Measurements from ENCODE around the gene FAF2.

Gene FAF2

DNA sequence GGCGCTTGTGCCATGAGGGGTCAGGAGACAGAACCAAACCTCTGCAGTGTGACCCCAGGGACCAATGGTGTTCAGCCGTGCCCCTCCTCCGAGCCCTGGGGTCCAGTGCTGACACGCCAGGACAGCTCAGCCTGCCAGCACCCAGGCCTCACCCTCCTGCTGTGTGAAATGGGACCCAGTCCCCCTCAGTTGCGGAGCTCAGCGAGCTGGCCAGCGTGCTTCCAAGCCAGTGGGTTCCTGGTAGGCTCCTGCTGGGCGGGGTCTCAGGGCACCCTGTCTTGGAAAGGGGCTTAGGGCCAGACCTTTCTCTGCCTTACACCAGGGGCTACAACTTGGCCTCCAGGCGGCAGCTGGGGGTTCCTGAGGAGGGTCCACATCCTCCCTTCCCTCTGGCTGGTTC, 84.6 kb downstream of the FAF2 start:
- no peak for DNase-seq

DNA sequence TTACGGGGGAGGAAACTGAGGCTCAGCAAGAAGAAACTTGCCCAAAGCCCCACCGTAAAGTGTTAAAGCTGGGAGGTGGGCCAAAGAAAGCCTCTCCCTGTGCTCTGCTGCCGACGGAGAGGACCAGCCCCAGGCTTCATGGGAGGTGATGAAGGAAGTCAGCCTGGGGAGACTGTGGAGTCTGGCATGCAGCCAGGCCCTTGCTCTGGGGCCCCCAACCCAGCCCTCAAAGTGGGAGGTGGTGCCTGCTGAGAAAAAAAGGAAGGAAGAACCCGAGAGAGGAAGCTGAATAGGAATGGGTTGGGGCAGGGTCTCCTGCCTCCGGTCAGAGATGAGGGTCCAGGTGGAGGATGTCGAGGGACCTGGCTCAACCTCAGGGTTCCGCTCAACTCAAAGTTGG, 85.2 kb downstream of the FAF2 start:
- peak in 1 of 5 experiments; percentile 37 for DNase-seq

DNA sequence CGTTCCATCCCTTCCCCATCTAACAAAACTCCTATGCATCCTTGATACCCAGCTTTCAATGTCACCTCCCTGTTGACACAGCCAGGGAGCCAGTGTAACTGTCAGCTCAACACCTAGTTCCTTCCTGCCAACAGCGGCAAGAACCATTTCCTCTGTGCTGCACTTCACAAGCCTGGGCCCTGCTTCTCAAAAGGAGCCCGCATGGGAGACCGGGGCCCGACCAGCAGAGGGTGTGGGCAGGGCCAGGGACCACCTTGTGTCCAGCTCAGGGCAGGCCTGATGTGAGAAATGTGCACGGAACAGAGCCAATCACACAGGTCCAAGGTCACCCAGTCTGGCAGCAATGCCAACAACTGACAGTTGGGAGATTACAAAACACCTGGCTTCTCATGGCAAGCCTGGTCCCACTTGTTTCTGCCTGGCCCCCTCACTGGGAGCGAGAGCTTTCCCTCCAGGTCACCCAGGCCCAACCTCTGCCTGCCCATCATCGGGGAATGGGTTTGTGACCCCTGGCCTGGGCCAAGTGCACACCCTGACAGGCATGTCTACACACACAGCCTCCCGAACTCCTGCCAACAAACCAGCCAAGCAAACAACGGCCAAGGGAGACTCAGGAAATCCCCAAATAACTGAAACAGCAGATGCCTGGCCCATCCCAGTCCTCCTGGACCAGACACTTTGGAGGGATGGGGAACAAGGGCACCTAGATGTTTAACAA, 85.9 kb downstream of the FAF2 start:
- peak in 2 of 5 experiments; percentile 48 to 86 for DNase-seq

DNA sequence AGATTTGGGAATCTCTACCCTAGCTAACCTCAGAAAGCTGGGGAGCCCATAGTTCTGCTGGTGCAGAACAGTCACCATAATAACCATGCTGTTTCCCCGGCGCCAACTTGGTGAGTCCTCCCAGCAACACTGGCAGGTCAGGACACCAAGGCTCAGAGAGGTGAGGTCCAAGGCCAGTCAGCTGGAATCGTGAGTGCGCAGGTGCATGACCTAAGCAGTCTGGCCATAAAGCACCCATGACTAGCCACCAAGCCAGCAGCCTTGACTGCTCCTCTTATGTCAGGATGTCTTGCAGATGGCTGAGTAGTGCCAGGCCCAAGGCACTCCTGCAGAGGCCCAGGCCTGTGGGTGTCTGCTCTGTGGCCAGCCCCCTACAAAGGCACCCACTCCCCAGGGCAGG, 86.5 kb downstream of the FAF2 start:
- peak in 1 of 5 experiments; percentile 43 for DNase-seq

DNA sequence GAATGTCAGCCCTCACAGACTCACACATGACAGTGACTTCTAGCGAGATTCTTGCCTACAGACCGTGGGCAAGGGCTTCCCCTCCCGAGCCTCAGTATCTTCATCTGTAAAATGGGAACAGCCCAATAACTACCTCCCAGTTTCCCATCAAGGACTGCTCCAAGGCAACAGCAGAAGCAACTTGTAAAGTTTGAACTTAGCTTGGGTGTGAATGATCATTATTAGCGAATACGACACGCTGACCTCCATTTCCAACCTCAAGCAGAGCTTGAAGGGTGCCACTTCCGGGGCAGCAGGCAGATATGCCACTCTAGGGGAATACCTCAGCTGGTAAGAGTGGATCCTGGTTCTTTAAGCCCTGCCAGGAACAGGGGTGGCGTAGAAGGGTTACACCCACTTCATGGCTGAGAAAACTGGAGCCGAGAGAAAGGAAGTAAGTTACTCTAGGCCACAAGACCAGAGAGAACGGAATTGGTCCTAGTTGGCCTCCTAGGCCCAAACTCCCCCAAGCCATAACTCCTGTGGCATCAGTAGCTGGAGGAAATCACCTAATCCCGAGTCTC, 87.0 kb downstream of the FAF2 start:
- DNase-seq = peak in 2 of 5 experiments; percentile 64 to 83

DNA sequence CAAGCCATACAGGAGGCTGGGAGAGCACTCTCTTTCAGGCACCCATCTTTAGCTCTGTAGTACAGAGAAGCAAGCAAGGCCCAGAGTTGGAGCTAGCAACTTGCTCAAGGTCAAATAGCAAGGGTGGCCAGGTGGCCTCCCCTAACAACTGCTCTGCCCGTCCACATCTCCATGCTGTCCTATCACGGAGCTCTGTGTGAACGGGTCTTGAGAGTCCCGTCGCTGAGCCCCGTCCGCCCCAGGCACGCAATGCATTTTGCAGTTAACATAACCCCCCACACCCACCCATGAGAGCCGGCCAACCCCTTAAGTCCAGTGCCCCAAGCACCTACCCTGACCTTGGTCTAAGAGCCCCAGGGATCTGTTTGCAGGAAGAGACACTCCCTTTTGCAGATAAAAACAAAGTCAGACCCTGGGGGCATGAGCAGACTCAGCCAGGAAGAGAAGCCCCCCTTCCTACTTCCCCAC, 87.5 kb downstream of the FAF2 start:
- peak in 1 of 5 experiments; percentile 39 for DNase-seq

DNA sequence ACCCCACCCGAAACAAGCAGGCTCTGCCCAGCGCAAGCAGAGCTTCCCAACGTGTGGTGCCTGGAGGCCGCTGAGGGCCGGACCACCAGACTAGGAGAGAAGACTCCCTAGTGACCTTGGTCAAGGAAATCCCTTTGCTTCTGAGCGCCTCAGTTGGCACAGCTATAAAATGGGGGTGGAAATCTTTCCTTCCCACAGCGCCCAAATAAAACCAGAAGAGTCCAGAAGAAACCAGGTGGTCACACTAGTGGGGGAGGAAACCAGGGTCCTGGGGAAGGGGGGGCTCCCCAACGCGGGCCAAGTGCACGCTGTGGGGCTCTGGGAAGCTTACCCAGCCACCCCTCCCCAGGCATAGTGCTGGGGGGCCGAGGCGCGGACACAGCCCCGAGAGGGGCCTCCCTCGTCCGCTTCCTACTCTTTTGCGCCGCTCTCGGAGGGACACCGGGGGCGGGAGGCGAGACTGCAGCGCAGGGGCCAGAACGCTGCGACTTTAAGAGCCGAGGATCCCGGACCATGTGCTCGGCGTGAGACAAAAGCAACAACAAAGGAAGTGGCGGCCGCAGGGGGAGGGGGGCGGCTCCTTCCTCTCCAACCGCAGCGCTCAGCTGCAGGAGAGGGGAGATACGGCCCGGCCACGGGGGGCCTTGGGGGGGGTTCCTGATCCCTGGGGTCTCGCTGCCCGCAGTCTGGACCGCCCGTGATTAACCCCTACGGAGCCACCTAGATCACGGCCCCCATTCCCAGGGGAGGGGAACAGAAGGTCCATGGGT, 88.1 kb downstream of the FAF2 start:
- peak; percentile 66 to 94 (median 82) for DNase-seq

DNA sequence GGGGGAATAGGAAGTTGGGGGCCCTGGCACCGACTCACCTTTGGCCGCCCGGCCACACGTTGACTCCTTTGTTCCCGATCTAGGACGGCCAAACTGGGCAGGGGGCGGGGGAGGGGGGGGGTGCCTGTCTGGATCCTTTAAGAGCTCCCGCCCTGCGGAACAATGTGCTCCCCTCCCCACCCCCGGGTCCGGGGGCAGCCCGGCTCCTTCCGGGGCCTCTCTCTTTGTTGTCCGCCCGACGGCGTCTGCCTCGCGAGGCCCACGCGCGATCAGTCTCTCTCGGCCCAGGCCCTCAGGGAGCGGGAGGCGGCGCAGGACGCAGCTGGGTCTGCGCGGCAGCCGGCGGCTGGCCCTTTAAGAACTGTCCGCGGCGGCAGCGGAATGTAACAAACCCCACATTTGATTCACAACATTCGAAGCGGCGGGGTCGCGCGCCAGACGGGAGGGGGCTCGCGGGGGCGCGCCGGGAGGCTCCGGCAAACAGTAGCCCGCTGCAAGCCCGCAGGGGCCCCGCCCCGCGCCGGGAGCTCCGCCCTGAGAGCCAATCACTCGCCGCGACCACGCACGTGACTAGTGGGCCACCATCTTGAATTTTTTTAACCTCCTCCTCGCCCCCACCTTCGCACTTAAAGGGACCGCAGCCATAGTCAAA, 88.8 kb downstream of the FAF2 start, which contains the start of gene RNF44:
RNF44 (minus strand) TSS at position 501 of the 652 bp plus-strand sequence. CDS start 4,930 bp downstream, outside the sequence.
- peak; percentile 97 to 99 (median 99) for DNase-seq

DNA sequence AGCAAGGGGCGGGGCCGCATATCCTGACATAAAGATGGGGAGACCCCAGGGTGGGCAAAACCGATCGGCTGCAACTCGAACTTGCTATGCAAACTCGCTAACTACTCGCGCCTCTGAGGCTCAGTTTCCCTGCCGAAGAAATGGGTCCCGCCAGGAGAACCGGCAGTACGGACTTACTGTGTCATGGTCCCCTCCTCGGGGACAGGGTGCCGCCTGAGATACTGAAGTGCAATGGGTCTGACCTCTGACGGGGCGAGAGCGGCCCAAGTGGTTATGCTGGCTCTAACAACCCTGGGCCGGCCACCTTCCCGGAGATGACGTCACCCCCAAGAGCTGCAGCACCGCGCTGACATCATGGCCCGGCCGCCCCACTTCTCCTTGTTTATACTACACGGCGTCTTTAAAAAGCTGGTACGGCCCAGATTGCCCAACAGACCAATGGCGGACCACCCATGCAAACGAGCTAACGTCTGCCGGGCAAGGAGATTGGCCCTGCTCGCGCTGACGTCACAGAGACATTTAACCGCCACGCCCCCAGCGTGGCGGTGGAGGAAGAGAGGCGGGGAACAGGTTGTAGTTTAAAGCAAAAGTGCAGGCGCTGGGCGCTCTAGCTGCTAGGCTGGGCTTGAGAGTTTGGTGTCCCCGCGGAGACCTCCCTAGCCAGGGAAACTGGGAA, 89.5 kb downstream of the FAF2 start:
- peak; percentile 88 to 100 (median 97) for DNase-seq

DNA sequence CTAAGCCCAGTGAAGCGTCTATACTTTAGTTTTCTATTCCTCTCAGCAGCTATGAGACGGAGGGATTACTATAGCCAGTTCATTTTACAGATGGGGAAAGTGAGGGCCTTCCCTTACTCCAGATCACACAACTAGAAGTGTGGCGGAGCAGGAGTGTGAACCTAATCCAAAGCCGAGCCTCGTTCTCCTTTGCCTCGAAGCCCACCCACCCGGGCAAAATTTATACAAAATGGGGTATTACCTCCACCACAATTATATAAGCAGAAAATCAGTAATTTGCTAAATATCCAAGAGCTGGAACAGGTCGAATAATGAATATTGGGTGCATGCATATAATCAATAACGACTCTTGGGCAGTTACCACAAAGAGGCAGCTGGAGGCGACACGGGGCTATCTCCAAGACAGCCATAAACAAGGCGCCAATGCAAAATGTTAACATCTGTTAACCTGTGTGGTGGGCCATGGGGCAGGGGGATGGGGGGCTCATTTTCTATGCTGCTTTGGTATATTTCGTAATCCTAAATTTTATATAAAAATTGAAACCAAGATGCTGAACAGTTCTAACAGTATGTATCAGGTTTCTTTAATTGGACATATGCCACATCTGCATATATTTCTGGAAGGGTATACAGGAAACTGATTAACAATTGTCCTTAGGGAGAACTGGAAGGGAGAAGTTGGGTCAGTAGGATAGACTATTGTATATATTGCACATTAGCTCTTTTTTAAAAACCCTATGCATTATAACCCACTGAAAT, 90.2 kb downstream of the FAF2 start:
- DNase-seq = no peak

DNA sequence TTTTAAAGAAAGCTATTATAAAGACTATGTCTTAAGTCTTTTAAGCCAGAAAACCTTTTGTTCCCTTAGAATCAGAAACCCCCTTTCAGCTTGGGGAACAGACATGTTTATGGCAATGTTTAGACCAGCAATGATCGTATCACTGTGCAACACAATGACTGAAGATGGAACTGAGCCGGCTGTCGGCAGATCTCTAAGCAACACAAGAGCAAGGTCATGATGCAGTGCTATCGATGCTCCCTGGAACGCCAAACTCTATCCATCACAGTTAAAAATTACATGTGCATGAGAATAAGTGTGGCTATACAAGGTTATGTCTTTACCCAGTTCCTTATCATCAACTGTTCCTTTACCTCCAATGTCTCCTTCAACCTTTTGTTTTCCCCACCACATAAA, 90.8 kb downstream of the FAF2 start:
- DNase-seq = no peak

DNA sequence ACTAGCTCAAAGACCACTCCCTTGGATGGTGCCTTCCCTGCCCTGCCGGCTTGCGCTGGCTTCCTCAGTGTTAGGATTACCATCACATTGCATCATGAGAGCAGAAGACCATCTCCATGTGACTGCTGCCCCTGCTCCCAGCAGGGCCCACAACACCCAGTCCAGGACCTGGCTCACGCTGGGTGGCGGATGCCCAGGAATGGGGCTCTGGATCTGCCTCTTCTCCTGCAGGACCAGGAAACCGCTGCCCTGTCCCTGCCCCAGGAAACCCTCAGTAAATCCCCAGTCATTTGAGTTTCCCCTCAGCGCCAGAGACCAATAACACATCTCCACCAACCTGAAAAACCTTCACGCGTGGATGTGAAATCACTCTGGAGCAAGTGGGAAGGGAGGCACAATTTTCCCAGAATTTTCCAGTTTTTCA, 92.3 kb downstream of the FAF2 start:
- DNase-seq = no peak

DNA sequence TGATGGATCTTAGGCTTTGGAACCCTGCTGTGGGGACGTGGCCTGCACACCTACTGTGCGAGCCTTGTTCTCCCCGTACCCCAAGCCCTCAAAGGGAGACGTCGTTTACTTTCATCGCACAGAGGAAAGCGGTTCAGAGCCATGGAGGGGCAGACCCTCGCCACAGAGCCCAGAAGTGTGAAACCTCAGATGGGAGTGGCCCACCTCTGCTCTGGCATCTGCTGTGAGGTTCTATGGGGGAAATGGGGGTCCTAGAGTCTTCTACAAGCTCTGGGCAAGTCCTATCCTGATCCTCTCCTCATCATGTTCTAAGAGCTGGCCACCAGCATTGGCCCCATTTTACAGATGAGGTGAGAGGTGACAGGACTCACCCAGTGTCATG, 92.8 kb downstream of the FAF2 start:
- DNase-seq = peak in 1 of 5 experiments; percentile 75

DNA sequence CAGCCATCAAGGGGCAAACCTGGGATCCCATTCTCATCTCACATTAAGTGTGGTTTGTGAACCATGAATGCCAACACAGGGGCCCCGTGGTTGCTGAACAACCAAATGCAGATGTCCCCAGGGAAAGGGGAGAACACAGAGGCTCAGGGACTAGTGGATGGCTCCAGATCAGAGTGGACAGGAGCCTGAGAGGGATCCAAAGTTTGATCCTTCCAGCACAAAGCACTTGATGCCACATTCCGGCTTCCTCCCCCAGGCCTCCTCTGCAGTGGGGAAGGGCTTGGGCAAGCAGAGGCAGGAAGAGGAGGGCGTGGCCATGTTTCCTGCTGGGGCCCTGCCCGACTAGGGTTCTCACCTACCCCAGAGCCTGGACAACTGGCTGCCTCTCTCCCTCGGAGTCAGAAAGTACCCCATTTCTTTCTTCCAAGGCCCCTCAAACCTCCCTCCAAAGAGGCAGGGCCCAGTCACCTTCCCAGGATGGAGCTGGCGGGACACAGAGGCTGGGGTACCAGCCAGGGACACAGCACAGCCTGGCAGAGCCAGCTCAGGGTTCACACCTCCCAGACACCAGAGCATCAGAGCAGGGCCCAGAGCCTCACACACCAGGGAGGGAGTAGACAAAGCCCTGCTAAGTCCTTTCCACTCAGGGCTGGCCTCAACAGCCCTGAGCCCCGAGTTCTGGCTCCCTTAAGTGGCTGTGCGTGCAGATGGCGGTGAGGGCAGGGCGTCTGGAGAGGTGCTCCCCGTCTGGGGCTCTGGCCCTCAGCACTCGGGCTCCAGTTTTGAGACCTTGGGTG, 93.4 kb downstream of the FAF2 start:
- peak in 4 of 5 experiments; percentile 34 to 89 (median 76) for DNase-seq

DNA sequence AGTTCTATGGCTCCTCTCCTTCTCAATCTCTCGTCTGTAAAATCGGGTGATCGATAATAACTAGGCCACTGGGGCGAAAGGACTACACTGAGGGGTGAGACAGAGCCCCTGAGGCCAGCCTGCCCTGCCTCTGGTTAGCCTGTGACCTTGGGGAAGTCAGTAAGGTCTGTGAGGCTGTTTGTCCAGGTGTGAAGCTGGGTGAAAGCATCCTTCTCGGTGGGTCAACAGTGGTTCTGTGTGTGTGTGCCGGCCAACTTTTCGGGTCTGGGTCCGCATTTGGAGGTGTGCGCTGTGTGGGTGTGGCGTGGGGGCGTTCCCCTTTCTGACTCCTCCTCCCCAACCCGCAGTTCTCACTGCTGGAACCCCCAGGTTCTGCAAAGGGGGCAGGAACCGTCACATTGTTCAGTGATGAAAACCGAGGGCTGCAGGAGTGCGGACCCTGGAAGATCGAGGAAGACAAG, 94.0 kb downstream of the FAF2 start:
- peak; percentile 38 to 78 (median 50) for DNase-seq

DNA sequence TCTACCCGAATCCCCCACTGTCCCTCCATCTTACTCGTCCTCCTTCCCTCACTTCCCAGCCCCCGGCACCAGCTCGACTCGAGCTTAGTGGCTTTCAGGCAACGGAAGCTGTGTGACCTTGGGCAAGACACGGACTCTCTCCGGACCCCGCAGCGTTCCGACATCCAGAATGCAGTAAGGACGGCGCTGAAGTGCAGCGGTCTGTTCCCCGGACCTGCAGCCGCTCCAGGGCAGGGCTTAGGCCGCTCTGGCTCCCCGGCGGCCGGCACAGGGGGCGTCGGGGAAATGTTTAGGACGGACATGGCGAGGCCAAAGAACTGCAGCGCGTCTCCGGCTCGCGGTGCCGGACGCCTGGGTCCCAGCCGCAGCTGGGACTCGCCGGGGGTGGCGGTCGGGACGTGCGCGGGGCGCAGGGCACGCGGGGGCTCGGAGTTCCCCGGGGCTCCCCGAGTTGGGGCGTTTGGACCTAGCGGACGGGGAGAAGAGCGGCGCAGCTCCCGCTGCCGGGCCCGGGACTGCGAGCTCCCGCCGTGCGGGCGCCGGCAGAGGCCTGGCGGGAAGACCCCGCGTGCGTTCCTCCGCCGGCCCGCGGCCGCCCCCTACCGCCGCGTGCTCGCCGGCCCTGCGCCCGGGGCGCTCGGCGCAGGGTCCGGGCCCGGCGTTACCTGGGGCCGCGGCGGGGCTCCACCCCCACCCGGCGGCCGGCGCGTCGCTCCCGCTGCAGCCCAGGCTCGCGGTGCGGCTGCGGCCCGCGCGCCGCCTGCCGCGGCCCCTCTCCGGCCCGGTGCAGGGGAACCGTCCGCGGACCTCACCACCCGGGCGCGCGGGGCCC, 94.6 kb downstream of the FAF2 start:
- peak in 2 of 5 experiments; percentile 44 to 64 for DNase-seq

DNA sequence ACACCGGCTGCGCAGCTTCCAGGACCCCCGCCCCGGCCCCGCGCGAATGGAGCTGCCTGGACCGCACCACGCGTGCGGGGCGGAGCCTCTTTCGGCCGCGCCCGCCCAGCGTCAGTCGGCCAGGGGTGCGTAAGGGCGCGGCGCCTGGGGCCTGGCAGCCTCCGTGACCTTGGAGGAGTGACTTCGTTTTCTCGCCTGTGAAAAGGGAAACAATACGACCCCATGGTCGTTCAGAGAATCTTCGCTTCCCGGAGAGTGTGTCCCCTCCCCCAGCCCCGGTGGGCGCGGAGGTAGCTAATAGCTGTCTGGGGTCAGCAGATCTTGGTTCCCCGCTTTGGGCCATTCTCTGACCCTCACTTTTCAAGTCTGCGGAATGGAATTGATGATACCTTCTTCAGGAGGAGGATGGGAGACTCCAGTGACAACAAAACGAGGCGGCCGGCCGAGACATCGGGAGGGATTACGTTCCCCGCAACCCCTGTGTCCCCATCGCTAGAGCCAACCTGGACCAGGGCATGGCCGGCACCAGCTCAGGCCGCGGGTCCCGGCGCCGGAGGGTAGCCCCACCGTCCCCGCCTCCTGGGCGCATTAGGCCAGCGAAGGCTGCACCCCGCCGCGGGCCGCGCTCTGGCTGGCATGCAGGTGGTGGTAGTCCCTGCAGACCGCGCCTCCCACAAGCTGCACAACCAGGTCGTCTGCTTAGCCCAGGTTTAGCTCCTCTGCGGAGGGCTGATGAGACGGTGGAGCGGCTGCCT, 95.4 kb downstream of the FAF2 start:
- DNase-seq = peak; percentile 51 to 90 (median 64)

DNA sequence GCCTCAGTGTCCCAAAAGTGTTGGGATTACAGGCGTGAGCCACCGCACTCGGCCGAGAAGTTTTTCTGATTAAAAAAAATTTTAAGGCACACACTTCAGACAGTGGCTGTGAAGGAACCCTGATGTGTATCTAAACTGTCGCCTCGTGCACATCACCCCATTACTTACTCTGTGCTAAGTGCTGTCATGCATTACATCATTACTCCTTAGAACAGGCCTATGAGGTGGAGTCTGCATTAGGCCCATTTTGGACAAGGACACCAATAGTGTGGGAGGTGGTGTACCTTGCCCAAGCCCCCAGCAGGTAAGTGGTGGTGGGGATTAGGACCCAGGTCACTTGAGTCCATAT, 97.2 kb downstream of the FAF2 start:
- no peak for DNase-seq
